ENCODE data around the gene C6orf120.

Gene C6orf120

DNA sequence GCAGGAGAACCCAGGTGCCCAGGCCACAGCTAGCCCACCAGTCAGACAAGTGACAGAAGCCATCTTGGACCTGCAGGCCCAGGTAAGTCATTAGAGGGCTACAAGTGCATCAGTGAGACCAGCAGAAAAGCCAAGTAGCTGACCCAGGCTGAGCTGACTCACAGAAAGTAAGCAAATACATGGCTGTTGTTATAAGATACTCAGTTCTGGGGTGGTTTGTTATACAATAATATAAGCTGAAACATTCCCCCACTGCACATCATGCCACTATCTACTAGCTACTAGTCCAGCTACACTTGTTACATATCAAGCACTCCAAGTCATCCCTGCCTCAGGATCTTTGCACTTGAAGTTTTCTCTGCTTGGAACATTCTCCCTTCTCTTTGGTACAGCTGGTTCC, 39.4 kb downstream of the C6orf120 start:
- Histone ChIP-seq H4K91ac (ENCODE audit: low read depth, low read length) (no peak overlapping the region), H3K79me2 (ENCODE audit: control insufficient read depth, insufficient read depth, low read length, poor library complexity) (no peaks in the 10 kb centered on the region), H3K4me2 (ENCODE audit: low read length) (no peak overlapping the region), H3K4ac (ENCODE audit: low read depth, low read length) (no peak overlapping the region), H3K23ac (ENCODE audit: low read length) (no peak overlapping the region), H3K9me3 (ENCODE audit: insufficient read depth, low read depth, low read length) (no peaks in the 10 kb centered on the region), H3K14ac (ENCODE audit: low read length) (no peak overlapping the region), H3K36me3 (ENCODE audit: control insufficient read depth in 1 of 2, insufficient read depth in 2 of 2, low read length in 2 of 2) (no peaks in the 10 kb centered on the region), H3K27ac (ENCODE audit: low read depth, low read length) (no peak overlapping the region), H3K4me1 (ENCODE audit: control insufficient read depth in 1 of 2, insufficient read depth in 2 of 2, low read length in 2 of 2) (no peaks in the 10 kb centered on the region), H3K18ac (ENCODE audit: low read length) (no peak overlapping the region), H3K9ac (ENCODE audit: low read length) (no peak overlapping the region), H2BK5ac (ENCODE audit: low read depth, low read length, poor library complexity) (no peak overlapping the region), H3K27me3 (ENCODE audit: insufficient read depth, low read length) (no peaks in the 10 kb centered on the region), H3K79me1 (ENCODE audit: low read length) (no peaks in the 10 kb centered on the region), H2BK120ac (ENCODE audit: insufficient read depth, low read length, poor library complexity) (no peak overlapping the region), H2AK5ac (ENCODE audit: low read length) (no peak overlapping the region), H2BK12ac (ENCODE audit: low read length) (no peak overlapping the region), H4K8ac (ENCODE audit: low read depth, low read length) (no peak overlapping the region), H4K12ac (ENCODE audit: low read depth, low read length) (no peak overlapping the region), H3K4me3 (ENCODE audit: low read depth, low read length) (no peak overlapping the region), H2AFZ (ENCODE audit: insufficient read depth, low read length, poor library complexity) (no peak overlapping the region)
- DNase-seq: no peak

DNA sequence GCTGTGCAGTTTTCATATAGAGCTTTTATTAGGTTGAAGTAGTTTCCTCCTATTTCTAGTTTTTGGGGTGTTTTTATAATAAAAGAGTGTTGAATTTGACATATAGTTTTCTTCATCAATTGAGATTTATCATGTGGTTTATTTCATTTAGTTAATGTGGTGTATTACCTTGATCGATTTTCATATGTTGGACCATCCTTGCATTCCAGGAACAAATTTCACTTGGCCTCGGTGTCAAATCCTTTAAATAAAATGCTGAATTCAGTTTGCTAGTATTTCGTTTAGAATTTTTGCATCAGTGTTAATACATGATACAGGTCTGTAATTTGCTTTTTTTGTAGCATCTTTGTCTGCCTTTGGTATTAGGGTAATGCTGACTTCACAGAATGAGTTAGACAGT, 43.5 kb downstream of the C6orf120 start:
- Histone ChIP-seq H3K79me2 (ENCODE audit: control insufficient read depth, insufficient read depth, low read length, poor library complexity) (no peaks in the 10 kb centered on the region), H3K79me1 (ENCODE audit: low read length) (no peaks in the 10 kb centered on the region), H4K12ac (ENCODE audit: low read depth, low read length) (no peak overlapping the region), H3K9me3 (ENCODE audit: insufficient read depth, low read depth, low read length) (no peaks in the 10 kb centered on the region), H3K4me1 (ENCODE audit: control insufficient read depth in 1 of 2, insufficient read depth in 2 of 2, low read length in 2 of 2) (no peaks in the 10 kb centered on the region), H3K27ac (ENCODE audit: low read depth, low read length) (no peak overlapping the region), H2AFZ (ENCODE audit: insufficient read depth, low read length, poor library complexity) (no peak overlapping the region), H3K9ac (ENCODE audit: low read length) (no peak overlapping the region), H2BK120ac (ENCODE audit: insufficient read depth, low read length, poor library complexity) (no peak overlapping the region), H4K8ac (ENCODE audit: low read depth, low read length) (no peak overlapping the region), H2AK5ac (ENCODE audit: low read length) (no peak overlapping the region), H2BK12ac (ENCODE audit: low read length) (no peak overlapping the region), H3K4me2 (ENCODE audit: low read length) (no peak overlapping the region), H4K91ac (ENCODE audit: low read depth, low read length) (no peak overlapping the region), H2BK5ac (ENCODE audit: low read depth, low read length, poor library complexity) (no peak overlapping the region), H3K18ac (ENCODE audit: low read length) (no peak overlapping the region), H3K4me3 (ENCODE audit: low read depth, low read length) (no peak overlapping the region), H3K36me3 (ENCODE audit: control insufficient read depth in 1 of 2, insufficient read depth in 2 of 2, low read length in 2 of 2) (no peaks in the 10 kb centered on the region), H3K23ac (ENCODE audit: low read length) (no peak overlapping the region), H3K4ac (ENCODE audit: low read depth, low read length) (no peak overlapping the region), H3K14ac (ENCODE audit: low read length) (no peak overlapping the region), H3K27me3 (ENCODE audit: insufficient read depth, low read length) (no peaks in the 10 kb centered on the region)
- WGBS (ENCODE audit: extremely low coverage, insufficient coverage, insufficient read length): no CpG with 5 or more reads among the region's 3 CpGs
- no peak for DNase-seq

DNA sequence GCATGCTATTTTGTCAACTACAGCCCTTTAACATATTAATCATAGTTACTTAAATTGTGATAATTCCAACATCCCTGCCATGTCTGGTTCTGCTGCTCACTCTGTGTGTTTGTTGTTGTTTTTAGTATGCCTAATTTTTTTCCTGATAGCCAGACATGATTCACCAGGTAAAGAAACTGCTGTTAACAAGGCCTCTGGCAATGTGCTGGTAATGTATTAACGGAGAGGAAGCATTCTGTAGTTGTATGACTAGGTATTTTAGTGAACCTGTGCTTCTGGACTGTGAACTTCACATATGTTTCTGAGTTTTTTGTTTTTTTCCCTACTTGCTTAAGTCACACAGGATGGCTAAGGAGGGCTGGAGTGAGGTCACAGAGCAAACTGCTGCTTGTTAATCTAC, 44.6 kb downstream of the C6orf120 start:
- H3K4ac ChIP-seq (ENCODE audit: low read depth, low read length): no peak overlapping the region
- H3K9ac ChIP-seq (ENCODE audit: low read length): no peak overlapping the region
- H3K79me1 ChIP-seq (ENCODE audit: low read length): peaks cover 5% of the 10 kb centered on the region
- no peak overlapping the region for H4K8ac ChIP-seq (ENCODE audit: low read depth, low read length)
- no peak overlapping the region for H2BK12ac ChIP-seq (ENCODE audit: low read length)
- no peak overlapping the region for H2BK120ac ChIP-seq (ENCODE audit: insufficient read depth, low read length, poor library complexity)
- peak in 1 of 2 donors; percentile 42 for DNase-seq
- no peak overlapping the region for H4K12ac ChIP-seq (ENCODE audit: low read depth, low read length)
- no peaks in the 10 kb centered on the region for H3K27me3 ChIP-seq (ENCODE audit: insufficient read depth, low read length)
- no CpG with 5 or more reads among the region's 1 CpG for WGBS (ENCODE audit: extremely low coverage, insufficient coverage, insufficient read length)
- no peak overlapping the region for H3K14ac ChIP-seq (ENCODE audit: low read length)
- no peak overlapping the region for H2AFZ ChIP-seq (ENCODE audit: insufficient read depth, low read length, poor library complexity)
- H3K4me3 ChIP-seq (ENCODE audit: low read depth, low read length): no peak overlapping the region
- no peak overlapping the region for H3K27ac ChIP-seq (ENCODE audit: low read depth, low read length)
- H4K91ac ChIP-seq (ENCODE audit: low read depth, low read length): no peak overlapping the region
- H3K79me2 ChIP-seq (ENCODE audit: control insufficient read depth, insufficient read depth, low read length, poor library complexity): peaks cover 4% of the 10 kb centered on the region
- H3K23ac ChIP-seq (ENCODE audit: low read length): no peak overlapping the region
- no peak overlapping the region for H2BK5ac ChIP-seq (ENCODE audit: low read depth, low read length, poor library complexity)
- no peak overlapping the region for H2AK5ac ChIP-seq (ENCODE audit: low read length)
- no peaks in the 10 kb centered on the region for H3K9me3 ChIP-seq (ENCODE audit: insufficient read depth, low read depth, low read length)
- no peak overlapping the region for H3K4me2 ChIP-seq (ENCODE audit: low read length)
- no peaks in the 10 kb centered on the region for H3K36me3 ChIP-seq (ENCODE audit: control insufficient read depth in 1 of 2, insufficient read depth in 2 of 2, low read length in 2 of 2)
- H3K4me1 ChIP-seq (ENCODE audit: control insufficient read depth in 1 of 2, insufficient read depth in 2 of 2, low read length in 2 of 2): no peaks in the 10 kb centered on the region
- no peak overlapping the region for H3K18ac ChIP-seq (ENCODE audit: low read length)

- Histone ChIP-seq H3K4ac (ENCODE audit: low read depth, low read length) (peak within 1 kb of the TSS; percentile 71), H3K9me3 (ENCODE audit: insufficient read depth, low read depth, low read length) (no peaks in the 10 kb centered on the region), H2AFZ (ENCODE audit: insufficient read depth, low read length, poor library complexity) (peak within 1 kb of the TSS; percentile 88), H3K79me2 (ENCODE audit: control insufficient read depth, insufficient read depth, low read length, poor library complexity) (peaks cover 8% of the 10 kb centered on the region), H3K4me3 (ENCODE audit: low read depth, low read length) (peak within 1 kb of the TSS; percentile 98), H2AK5ac (ENCODE audit: low read length) (peak within 1 kb of the TSS; percentile 42), H3K36me3 (ENCODE audit: control insufficient read depth in 1 of 2, insufficient read depth in 2 of 2, low read length in 2 of 2) (no peaks in the 10 kb centered on the region), H3K4me2 (ENCODE audit: low read length) (peak within 1 kb of the TSS; percentile 85), H3K27ac (ENCODE audit: low read depth, low read length) (peak within 1 kb of the TSS; percentile 85), H4K12ac (ENCODE audit: low read depth, low read length) (peak within 1 kb of the TSS; percentile 87), H3K14ac (ENCODE audit: low read length) (peak within 1 kb of the TSS; percentile 92), H2BK120ac (ENCODE audit: insufficient read depth, low read length, poor library complexity) (peak within 1 kb of the TSS; percentile 55), H4K91ac (ENCODE audit: low read depth, low read length) (peak within 1 kb of the TSS; percentile 87), H2BK5ac (ENCODE audit: low read depth, low read length, poor library complexity) (peak within 1 kb of the TSS; percentile 52), H3K4me1 (ENCODE audit: control insufficient read depth in 1 of 2, insufficient read depth in 2 of 2, low read length in 2 of 2) (peaks cover 3 to 5% of the 10 kb centered on the region in 2 experiments), H3K23ac (ENCODE audit: low read length) (no peak within 1 kb of the TSS), H3K79me1 (ENCODE audit: low read length) (peaks cover 10% of the 10 kb centered on the region), H3K27me3 (ENCODE audit: insufficient read depth, low read length) (no peaks in the 10 kb centered on the region), H3K18ac (ENCODE audit: low read length) (peak within 1 kb of the TSS; percentile 80), H4K8ac (ENCODE audit: low read depth, low read length) (peak within 1 kb of the TSS; percentile 98), H2BK12ac (ENCODE audit: low read length) (no peak within 1 kb of the TSS), H3K9ac (ENCODE audit: low read length) (peak within 1 kb of the TSS; percentile 97)
- peak; percentile 92 to 96 for DNase-seq
- whole genome bisulfite sequencing (ENCODE audit: extremely low coverage, insufficient coverage, insufficient read length): no CpG with 5 or more reads among the region's 90 CpGs
These were observed 49.5 kb downstream of the C6orf120 start, which contains the start of the genes DYNLT2 and ERMARD for GRCh38 chr6:169751242-169752073. DYNLT2 (minus strand) TSS chr6:169751572; CDS start chr6:169751458, 114 bp downstream. ERMARD (plus strand) TSS chr6:169751622; CDS start chr6:169751658, 36 bp downstream.

Data from trophoblast cell (in vitro differentiated cells and primary cell).